Measurements from ENCODE around the gene ANKRD30BL.
"Not testable (repeated sequence)": the region's sequence is repeated elsewhere in the genome, so short reads cannot be mapped to it uniquely, and the experiment has no call there.

ANKRD30BL gene, protein sequence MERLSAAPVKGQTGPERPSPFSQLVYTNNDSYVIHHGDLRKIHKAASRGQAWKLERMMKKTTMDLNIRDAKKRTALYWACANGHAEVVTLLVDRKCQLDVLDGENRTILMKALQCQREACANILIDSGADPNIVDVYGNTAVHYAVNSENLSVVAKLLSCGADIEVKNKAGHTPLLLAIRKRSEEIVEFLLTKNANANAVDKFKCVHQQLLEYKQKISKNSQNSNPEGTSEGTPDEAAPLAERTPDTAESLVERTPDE

DNA sequence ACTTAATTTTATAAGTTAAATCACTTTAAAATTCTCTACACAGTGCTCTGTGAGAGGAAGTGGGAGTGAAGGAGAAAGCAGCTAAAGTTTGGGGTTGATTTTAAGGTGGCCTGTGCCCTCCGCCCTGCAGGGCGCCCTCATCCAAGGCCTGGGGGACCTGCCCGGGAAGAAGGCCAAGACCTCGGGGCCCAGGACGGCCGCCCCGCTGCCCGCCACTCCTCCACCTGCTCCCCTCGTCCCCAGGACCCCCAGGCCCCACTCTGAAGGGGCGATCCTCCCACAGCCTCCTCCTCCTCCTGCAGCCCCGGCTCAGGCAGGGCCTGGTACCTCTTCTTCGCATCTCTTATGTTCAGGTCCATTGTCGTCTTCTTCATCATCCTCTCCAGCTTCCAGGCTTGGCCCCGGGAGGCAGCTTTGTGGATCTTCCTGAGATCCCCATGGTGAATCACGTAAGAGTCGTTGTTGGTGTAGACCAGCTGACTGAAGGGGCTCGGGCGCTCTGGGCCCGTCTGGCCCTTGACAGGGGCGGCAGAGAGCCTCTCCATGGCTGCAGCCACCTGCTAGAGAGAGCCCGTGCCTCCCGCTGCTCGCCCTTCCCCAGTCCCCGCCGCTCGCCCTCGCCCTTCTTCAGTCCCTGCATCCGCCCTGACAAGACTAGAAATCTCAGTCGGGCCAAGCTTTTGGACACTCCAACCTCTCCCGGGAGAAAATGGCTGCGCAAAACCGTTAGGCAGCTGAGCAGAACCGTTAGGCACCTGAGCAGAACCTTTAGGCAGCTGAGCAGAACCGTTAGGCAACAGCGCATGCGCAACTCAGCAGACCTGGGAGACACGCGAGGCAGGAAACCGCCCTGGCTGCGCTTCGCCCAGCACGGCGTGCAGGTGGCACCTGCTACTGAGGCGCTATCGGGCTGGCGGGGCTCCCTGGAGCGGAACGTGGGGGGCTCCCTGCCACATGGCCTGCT, at the start of gene ANKRD30BL:
Gene ANKRD30BL (minus strand): TSS at position 792 of the 964 bp plus-strand sequence. CDS start 247 bp downstream, at position 545.
- DNase-seq: not testable (repeated sequence)

GRCh38 chr2:132202866-132203265, 41.1 kb upstream of the ANKRD30BL start:
- not testable (repeated sequence) for DNase-seq

DNA sequence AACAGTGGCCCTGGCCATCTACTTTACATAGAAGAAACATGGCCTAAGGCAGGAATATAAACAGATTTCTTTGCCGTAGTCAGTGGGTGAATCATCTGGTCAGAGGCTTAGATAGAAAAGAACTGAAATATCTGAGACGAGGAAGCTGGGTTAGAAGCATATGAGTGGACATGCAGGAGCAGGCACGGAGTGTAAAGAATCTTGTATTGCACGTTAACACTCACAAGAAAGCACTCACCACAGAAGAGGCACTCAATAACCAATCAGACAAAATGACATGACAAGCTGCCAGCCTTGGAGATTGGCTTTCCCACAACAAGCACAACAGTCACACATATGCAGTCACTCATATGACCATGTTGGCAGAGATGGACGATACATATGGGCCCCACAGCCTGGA, 31.1 kb upstream of the ANKRD30BL start:
- DNase-seq: not testable (repeated sequence)

- not testable (repeated sequence) for DNase-seq
Measured at GRCh38 chr2:132167100-132167499, 5.3 kb upstream of the ANKRD30BL start.

DNA sequence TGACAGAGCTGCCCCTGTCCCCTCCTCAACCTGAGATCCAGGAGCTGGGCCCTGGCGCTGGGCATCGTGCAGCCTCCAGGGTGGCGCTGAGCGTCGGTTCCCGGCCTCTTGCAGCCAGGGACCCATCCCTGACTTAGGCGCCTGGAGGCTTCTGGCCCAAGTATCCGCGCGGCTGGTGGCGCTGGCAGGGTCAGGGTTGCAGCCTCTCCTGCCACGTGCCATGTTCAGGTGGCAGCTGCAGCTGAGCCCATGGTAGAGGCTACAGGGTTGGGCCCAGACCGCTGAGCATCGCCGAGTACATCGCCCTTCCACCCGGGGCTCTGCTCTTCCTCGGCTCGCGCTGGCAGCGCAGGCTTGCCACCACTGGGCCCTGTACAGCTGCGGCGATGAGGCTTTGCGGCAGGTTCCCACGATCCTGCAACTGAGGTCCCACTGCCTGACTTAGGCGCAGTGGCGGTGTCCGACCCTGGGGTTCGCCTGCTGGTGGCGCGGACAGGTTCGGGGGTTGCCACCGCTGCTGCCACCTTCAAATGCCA, 441 bp upstream of the ANKRD30BL start:
- not testable (repeated sequence) for DNase-seq

GRCh38 chr2:132146774-132147173, 15.0 kb downstream of the ANKRD30BL start:
- DNase-seq: peak; percentile 14 to 65

Data from NCI-H526 (cell line).